GM03348 (cell line): Measurements from ENCODE around the gene AAMDC.
A peak's percentile ranks its signal among the peaks of the same experiment; 100 is the strongest.
"Not testable (repeated sequence)": the region's sequence is repeated elsewhere in the genome, so short reads cannot be mapped to it uniquely, and the experiment has no call there.

Experiments used
- DNase-seq: peaks from one replicate; pipeline ENCODE4 v3.0.0; 2012; ENCODE audit warnings: low spot score

Gene AAMDC

GRCh38 chr11:77821349-77821851 lies 456 bp downstream of the AAMDC start:
- DNase-seq: peak; percentile 55

DNA sequence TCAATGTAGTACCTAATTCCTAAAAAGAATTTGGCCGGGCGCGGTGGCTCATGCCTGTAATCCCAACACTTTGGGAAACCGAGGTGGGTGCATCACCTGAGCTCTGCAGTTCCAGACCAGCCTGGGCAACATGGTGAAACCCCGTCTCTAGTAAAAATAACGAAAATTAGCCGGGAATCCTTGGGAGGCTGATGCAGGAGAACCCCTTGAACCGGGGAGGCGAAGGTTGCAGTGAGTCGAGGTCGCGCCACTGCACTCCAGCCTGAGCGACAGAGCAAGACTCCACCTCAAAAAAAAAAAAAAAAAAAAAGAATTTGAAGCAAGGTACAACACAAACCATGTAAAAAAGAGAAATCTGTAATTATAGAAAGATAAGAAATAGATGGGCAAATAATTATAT lies 1.2 kb downstream of the AAMDC start:
- not testable (repeated sequence) for DNase-seq

- peak; percentile 64 for DNase-seq
Observed at GRCh38 chr11:77823775-77824174, 2.8 kb downstream of the AAMDC start.

GRCh38 chr11:77828926-77829325 lies 8.0 kb downstream of the AAMDC start:
- DNase-seq: no peak

DNA sequence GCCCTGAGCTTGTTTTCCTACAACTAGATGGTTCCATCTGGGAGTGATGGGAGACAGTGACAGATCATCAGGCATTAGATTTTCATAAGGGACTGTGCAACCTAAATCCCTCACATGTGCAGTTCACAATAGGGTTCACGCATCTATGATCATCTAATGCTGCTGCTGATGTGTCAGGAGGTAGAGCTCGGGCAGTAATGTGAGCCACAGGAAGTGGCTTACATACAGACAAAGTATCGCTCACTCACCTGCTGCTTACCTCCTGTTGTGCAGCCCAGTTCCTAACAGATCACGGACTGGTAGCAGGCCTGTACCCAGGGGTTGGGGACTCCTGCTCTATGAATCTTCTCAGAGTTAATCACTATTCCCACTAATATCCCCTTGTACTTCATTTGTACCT lies 12.4 kb downstream of the AAMDC start:
- no peak for DNase-seq

GRCh38 chr11:77842441-77843121 lies 21.6 kb downstream of the AAMDC start:
- DNase-seq: peak; percentile 11

- not testable (repeated sequence) for DNase-seq
Observed at GRCh38 chr11:77843700-77844099, 22.8 kb downstream of the AAMDC start.

- DNase-seq: no peak
Observed at GRCh38 chr11:77851503-77851902, 30.6 kb downstream of the AAMDC start.

- no peak for DNase-seq
Observed at GRCh38 chr11:77854838-77855237, 33.9 kb downstream of the AAMDC start.

- not testable (repeated sequence) for DNase-seq
Observed at GRCh38 chr11:77857906-77858457, 37.0 kb downstream of the AAMDC start.

- not testable (repeated sequence) for DNase-seq
Observed at GRCh38 chr11:77861444-77861843, 40.5 kb downstream of the AAMDC start.

GRCh38 chr11:77865805-77866204 lies 44.9 kb downstream of the AAMDC start:
- DNase-seq: peak; percentile 43

DNA sequence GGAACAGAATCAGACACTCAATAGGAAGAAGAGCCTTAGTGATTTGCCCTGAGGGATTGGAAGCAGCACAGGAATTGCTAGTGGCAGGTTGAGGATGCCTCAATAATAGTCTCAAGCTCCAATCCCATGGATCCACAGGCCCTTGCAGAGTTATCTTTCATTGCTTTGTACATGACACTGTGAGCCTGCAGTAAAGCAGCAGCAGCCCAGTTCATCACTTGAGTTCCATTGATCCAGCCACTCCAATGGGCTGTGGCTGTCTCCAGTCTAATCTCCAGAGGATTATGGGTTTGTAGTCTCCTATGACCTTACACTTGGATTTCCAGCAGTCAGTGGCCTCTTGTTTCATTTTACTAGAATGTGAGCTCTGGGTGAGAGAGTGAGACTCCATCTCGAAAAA lies 45.4 kb downstream of the AAMDC start:
- DNase-seq: no peak

DNA sequence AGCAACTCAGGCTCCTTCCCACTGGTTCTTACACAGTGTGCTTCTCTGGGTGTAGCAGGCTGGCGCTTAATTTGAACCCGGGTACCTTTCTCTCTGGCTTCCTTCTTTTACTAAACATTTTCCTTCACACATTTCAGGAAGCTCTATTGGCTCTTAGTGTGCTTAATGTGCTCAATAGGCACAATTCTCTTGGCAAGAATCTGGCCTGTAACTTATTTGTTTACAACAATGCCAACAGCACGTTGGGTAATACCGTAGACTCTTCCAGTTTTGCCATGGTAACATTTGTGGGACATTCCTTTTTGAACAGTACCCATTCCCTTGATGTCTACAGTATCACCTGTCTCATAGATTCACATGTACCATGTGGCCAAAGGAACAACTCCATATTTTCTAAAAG lies 47.8 kb downstream of the AAMDC start:
- DNase-seq: no peak

DNA sequence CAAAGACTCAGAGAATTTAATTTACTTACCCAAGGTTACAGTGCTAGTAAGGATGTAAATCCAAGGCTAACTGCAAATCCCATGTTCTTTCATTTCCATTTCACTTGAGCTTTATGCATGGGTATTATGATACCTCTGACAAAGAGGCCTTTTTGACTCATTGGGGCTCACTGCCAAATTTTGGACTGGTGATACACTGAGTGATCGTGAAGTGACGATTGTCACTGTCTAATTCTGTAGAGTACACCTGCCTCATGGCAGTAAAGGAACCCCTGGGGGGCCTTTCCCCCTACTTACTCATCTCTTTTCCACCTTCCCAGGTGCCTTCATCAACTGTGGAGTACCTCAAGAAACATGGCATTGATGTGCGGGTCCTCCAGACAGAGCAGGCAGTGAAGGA lies 50.9 kb downstream of the AAMDC start:
- DNase-seq: no peak

DNA sequence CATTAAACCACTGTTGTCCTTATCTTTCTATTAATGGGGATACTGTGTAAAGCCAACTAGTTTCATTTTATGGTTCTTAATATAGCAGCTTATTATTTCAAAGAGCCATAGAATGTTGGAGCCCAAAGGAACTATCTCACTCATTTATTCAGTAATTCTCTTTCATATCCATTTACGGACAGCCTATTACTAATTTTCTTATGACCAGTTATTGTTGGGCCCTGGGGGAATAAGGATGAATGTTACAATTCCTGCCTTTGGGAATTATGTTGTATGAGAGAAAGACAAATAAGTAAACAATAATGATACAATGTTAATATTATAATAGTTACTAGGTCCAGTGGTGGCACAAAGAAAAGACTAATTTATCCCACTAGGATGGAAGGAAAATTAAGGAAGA lies 52.4 kb downstream of the AAMDC start:
- no peak for DNase-seq

DNA sequence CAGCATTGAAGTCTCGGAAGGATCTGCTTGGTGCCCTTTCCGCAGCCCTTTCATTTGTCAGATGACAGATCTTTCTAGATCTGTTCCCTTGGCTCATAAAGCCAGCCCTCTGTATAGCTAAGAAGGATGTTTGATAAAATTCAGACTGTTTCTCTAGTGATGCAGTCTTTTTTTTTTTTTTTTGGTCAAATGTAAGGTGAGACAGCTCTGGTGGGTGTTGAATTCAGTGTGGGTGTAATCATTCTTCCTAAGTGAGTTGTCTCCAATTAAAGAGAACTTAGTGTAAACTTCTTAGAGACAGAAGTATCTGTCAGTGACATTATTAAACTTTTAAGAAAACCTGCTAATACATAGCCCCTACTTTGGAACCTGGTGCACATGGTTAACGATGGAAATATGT lies 53.3 kb downstream of the AAMDC start:
- no peak for DNase-seq

GRCh38 chr11:77876045-77876444 lies 55.1 kb downstream of the AAMDC start:
- no peak for DNase-seq

- DNase-seq: peak; percentile 84
Observed at GRCh38 chr11:77878247-77878646, 57.3 kb downstream of the AAMDC start.

DNA sequence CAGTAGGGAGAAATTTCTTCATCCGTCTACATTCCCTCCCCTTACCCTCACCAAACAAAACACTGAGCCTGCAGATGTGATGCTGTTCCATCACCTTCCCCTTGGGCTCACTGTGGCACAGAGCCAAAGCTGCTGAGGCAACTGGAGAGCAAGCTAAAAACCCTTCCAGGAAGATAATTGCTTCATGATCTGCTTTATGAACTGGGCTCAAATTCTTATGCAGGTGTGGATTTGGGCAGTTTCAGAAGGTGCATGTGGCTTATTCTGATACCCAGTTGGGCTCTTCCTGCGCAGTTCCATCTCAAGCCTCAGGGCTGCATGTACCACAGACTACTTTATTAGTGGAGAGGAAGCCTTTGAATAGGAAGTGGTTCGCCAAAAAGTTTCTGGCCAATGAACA lies 58.3 kb downstream of the AAMDC start:
- no peak for DNase-seq

- peak; percentile 48 for DNase-seq
Observed at GRCh38 chr11:77882396-77882795, 61.5 kb downstream of the AAMDC start.

- DNase-seq: peak; percentile 20
Observed at GRCh38 chr11:77883775-77884174, 62.8 kb downstream of the AAMDC start.

DNA sequence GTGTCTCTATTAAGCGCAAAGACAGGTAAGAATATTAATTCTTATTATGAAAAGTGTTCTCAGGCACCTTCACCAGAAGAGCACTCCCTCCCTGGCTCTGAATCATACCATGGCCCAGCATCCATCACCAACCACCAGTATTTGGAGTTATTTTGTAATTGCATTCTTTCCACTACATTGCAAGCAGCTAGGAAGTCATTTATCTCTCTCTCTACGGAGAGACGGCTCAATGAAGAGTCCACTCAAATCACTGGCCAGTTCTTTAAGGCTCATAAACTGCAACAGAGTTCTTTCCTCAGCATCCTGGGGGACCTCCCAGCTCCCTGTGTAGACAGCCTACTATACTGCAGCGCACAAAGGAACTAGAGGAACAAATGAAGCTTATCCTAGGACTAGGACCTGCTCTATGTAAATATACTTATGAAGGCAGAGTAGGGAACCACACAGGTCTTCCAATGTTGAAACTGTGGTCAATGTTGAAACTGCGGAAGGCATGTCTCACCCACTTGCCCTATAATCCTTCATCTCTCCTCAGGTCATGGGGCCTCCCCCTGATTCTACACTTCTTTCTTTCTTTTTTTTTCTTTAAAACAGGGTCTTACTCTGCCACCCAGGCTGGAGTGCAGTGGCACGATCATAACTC lies 63.4 kb downstream of the AAMDC start:
- DNase-seq: peak; percentile 85

GRCh38 chr11:77884829-77885190 lies 63.9 kb downstream of the AAMDC start:
- DNase-seq: no peak
